Ishikawa (cell line): Measurements from ENCODE around the gene NLGN1.

Experiments used
- CEBPB ChIP-seq: IDR thresholded peaks from 2 replicates; pipeline ENCODE4 v1.6.1; 2012
- CREB1 ChIP-seq: IDR thresholded peaks from 2 replicates; pipeline ENCODE4 v1.6.1; 2012; ENCODE audit warnings: low read depth
- EGR1 ChIP-seq: IDR thresholded peaks from 2 replicates; pipeline ENCODE4 v1.6.1; 2012
- EP300 ChIP-seq: IDR thresholded peaks from 2 replicates; pipeline ENCODE4 v1.6.1; 2012; ENCODE audit warnings: borderline replicate concordance
- FOXM1 ChIP-seq: IDR thresholded peaks from 2 replicates; pipeline ENCODE4 v1.6.1; 2012; ENCODE audit warnings: low read depth, borderline replicate concordance
- NFIC ChIP-seq: IDR thresholded peaks from 2 replicates; pipeline ENCODE4 v1.6.1; 2012
- RAD21 ChIP-seq: IDR thresholded peaks from 2 replicates; pipeline ENCODE4 v1.6.1; 2012; ENCODE audit warnings: low read depth
- REST ChIP-seq: IDR thresholded peaks from 2 replicates; pipeline ENCODE4 v1.6.1; 2012; ENCODE audit warnings: low read depth, mild to moderate bottlenecking
- TAF1 ChIP-seq: IDR thresholded peaks from 2 replicates; pipeline ENCODE4 v1.6.1; 2012; ENCODE audit warnings: low read depth, mild to moderate bottlenecking
- TCF12 ChIP-seq: IDR thresholded peaks from 2 replicates; pipeline ENCODE4 v1.6.1; 2012; ENCODE audit warnings: low read depth
- TEAD4 ChIP-seq: IDR thresholded peaks from 2 replicates; pipeline ENCODE4 v1.6.1; 2012
- USF1 ChIP-seq: IDR thresholded peaks from 2 replicates; pipeline ENCODE4 v1.6.1; 2012
- YY1 ChIP-seq: IDR thresholded peaks from 2 replicates; pipeline ENCODE4 v1.6.1; 2012; ENCODE audit warnings: low read depth
- ZBTB7A ChIP-seq: IDR thresholded peaks from 2 replicates; pipeline ENCODE4 v1.6.1; 2012; ENCODE audit warnings: low read depth
- TF ChIP-seq, protein P1 (sequence below): IDR thresholded peaks from 2 replicates; pipeline ENCODE4 v1.6.1; 2012

NLGN1 gene

GRCh38 chr3:174100744-174101143, 703.2 kb downstream of the NLGN1 start:
- TF ChIP-seq EGR1, result no peak
- TF ChIP-seq ZBTB7A, result no peak
- no peak for TF ChIP-seq REST
- no peak for TF ChIP-seq CREB1
- TF ChIP-seq FOXM1, result no peak
- TF ChIP-seq, protein P1, sequence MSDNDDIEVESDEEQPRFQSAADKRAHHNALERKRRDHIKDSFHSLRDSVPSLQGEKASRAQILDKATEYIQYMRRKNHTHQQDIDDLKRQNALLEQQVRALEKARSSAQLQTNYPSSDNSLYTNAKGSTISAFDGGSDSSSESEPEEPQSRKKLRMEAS, result no peak
- TF ChIP-seq USF1, result no peak
- TF ChIP-seq YY1, result no peak
- no peak for TF ChIP-seq RAD21
- TF ChIP-seq TCF12, result no peak
- no peak for TF ChIP-seq NFIC
- no peak for TF ChIP-seq TAF1
- TF ChIP-seq CEBPB, result no peak
- TF ChIP-seq EP300, result no peak
- TF ChIP-seq TEAD4, result no peak

DNA sequence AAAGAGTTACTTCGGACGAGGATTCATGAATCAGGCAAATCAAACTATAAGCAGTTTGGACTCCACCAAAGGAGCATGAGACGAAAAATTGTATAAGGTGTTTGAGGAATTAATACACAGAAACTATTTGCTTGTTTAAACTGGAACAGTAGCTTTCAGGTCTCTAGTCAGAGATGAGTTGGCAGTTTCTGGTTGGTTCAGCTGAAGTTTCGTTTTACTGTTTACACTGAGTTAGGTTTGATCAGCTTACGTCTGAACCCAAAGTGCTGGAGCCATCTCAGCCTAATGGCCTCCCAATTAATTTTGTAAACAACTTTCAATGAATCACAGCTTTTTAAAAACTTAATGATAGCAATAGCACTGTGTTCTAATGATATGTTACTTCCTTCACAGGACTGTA, 703.7 kb downstream of the NLGN1 start:
- no peak for TF ChIP-seq EGR1
- TF ChIP-seq RAD21, result no peak
- TF ChIP-seq CEBPB, result no peak
- TF ChIP-seq TAF1, result no peak
- TF ChIP-seq TCF12, result no peak
- TF ChIP-seq EP300, result no peak

GRCh38 chr3:174102274-174102673, 704.7 kb downstream of the NLGN1 start:
- TF ChIP-seq CREB1 (no peak), TAF1 (no peak), USF1 (no peak), TCF12 (no peak), FOXM1 (no peak), TEAD4 (no peak), EP300 (no peak), EGR1 (no peak), YY1 (no peak), NFIC (no peak)

- TF ChIP-seq YY1, result no peak
- TF ChIP-seq, protein P1, result no peak
- TF ChIP-seq TEAD4, result no peak
- TF ChIP-seq NFIC, result no peak
- no peak for TF ChIP-seq EGR1
- TF ChIP-seq TCF12, result no peak
- no peak for TF ChIP-seq REST
- no peak for TF ChIP-seq RAD21
- no peak for TF ChIP-seq EP300
- TF ChIP-seq FOXM1, result no peak
- TF ChIP-seq CREB1, result no peak
- TF ChIP-seq ZBTB7A, result no peak
- no peak for TF ChIP-seq CEBPB
- TF ChIP-seq USF1, result no peak
- TF ChIP-seq TAF1, result no peak
Observed at GRCh38 chr3:174102866-174103265, 705.3 kb downstream of the NLGN1 start.

- TF ChIP-seq TEAD4, result no peak
- no peak for TF ChIP-seq RAD21
- no peak for TF ChIP-seq FOXM1
- no peak for TF ChIP-seq EP300
- no peak for TF ChIP-seq TCF12
- no peak for TF ChIP-seq EGR1
- no peak for TF ChIP-seq NFIC
- no peak for TF ChIP-seq CREB1
- no peak for TF ChIP-seq ZBTB7A
- no peak for TF ChIP-seq CEBPB
- no peak for TF ChIP-seq TAF1
Observed at GRCh38 chr3:174110761-174111160, 713.2 kb downstream of the NLGN1 start.
